ENCODE data around the gene HOXB4.
A peak's percentile ranks its signal among the peaks of the same experiment; 100 is the strongest.

The HOXB4 gene

DNA sequence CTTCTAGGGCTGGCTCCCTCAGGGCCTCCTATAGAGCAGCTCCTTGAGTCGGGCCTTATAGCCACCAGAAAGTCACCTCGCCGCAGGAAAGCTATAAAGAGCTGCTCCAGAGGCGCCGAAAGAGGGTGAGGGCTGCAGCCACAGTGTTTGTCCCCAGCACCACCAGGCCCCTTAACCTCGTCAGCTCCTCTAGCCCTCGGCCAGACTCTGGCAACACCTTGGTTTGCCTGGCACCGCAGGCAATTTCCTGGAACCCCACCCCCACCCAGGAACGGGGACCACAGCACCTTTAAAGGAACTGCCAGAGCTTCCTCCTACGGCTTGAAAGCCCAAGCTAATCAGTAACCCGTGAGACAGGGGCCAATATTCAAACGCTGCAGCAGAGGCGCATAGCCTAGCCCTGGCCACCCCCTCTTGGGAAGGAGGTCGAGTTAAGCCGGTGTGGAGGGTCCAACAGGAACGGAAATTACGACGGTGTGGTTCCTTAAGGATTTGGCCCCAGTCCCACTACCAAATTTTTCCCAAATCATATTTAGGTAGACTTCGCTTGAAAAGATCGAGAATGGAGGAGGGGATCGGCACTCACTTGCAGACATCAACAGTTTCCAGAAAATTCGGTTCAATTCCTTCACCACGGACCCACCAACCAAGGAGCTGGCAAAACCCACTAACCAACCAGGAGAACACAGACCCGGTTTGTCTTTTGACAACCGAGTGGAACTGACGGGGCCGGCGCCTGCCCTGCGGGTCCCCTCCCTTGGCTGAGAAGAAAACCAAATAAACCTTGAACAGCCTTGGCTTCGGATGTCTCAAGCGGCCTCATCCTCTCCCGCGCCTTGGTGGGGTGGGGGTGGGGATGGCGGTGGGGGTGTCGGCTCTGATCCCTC, 23.6 kb upstream of the HOXB4 start:
- no peak for DNase-seq (ENCODE audit: low read depth)

DNA sequence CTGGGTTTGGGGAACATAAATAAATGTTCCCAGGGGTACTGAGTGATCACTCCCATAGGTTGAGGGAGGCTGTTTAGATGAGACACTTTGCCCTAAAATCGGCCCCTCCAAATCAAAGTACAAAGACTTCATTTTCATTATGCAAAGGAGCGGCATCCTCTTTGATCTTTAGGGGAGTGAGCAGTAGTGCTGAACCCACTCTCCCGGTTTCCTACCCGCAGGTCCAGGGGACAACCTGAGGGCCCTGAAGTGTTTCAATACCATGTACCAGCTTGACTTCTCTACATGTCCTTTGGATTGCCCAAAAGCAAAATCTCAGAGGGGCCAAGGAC, 23.0 kb upstream of the HOXB4 start:
- no peak for DNase-seq (ENCODE audit: low read depth)

DNA sequence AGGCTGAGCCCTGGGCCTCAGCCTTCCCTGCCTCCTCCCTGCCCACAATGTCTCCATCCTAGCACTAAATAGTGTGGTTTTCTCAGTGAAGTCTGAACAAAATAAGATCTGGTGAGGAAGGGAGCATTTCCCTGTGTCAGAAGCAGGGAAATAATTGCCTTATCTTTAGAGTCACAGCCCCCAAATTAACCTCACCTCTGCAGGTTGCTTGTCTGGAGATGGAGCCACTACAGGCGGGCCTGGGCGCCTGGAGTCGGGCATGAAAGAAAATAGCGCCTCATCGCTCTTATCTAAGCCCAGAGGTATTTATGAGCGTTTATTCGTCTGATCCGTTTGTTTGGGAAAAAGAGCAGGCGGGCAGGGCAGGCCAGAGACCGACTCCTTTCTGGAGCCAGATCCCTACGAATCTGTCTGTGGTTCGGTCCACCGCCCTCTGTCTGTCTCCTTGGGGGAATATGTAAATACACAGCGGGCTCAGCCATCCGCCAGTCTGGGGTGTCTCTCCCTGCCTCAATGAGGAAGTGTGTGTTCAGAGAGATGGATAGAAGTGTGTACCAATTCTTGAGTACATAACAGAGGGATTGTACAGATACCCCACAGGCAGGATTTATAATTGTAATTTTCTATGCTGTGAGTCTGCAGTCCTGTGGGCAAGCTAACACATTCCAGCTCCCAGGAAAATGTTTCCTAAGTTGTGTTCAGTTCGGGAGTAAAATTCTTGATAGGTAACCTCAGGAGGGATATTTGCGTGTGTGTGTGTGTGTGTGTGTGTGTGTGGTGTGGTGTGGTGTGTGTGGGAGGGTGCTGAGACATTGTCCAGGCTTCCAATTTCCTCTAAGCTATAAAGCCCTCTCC, 22.3 kb upstream of the HOXB4 start:
- DNase-seq (ENCODE audit: low read depth), result peak; percentile 23

DNA sequence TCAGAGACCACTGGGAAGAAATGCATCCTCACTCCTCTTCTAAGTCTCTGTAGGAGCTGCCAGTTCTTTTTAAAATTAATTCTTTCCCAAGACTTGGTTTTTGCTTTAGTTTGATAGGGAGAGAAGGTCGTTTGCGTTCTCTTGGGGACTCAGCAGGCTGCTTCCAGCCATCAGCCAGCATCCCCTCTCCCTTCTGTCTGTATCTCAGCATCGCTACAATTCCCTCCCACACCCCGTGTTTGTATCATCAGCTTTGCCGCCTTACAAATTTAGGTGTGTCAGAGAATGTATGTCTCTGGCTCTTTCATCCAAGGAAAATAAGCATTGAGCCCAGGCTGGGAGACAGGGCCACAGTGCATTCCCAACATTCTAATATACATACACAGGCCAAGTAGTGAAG, 21.2 kb upstream of the HOXB4 start:
- DNase-seq (ENCODE audit: low read depth), result no peak

DNA sequence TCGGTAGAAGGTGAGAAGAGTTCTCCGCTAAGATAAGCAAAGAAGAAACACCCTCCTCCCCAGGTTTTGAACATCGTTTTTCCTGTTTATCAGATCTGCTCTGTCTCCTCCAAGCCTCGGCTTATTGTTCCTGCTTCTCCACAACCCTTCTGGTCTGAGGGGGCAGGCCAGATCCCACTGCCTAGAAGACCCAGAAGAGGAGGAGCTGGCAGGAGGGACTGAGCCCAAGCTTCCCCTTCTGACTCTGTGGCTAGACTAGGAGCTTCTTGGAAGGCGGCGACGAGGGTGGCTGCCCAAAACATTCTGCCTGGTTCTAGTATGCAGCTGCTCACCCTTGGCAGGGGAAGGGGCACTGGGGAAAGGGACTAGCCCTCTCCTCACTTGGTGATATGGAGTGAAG, 20.6 kb upstream of the HOXB4 start:
- DNase-seq (ENCODE audit: low read depth), result peak; percentile 16

DNA sequence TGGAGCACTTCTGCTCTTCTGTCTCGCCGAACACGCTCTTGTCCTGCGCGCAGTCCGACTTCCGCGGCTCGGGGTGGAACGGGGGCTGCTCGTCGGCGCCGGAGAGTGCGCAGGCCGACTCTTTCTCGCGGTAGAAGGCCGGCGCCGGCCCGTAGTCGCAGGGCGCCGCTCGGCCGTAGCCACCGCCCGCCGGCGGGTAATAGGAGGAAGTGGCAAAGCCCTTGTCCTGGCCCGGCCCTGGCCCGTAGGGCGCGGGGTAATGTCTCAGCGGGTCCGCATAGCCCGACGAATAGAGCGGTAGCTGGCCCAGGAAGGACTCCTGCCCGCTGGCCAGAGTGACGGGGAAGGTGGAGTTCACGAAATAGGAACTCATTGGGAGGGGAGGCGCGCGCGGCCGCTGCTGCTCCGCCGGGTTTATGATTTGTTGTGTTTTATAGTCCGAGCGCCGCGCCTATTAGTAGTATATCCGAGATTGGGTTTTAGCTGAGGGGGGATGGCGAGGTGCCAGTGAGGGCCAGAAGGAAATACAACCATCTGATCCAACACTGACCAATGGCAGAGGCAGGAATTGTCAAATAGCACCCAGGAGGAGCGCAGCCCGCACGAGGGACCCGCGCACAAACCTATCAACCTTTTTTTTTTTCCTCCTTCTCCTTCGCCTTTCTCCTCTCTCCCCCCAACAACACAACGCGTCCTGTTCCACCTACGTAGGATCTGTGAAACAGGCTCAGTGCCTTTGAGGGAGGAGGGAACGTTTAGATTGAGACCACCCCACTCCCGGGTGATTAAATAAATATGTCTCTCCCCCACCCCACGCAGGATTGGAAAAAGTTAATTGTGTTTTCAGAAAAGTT, 19.9 kb upstream of the HOXB4 start:
- peak; percentile 91 for DNase-seq (ENCODE audit: low read depth)

DNA sequence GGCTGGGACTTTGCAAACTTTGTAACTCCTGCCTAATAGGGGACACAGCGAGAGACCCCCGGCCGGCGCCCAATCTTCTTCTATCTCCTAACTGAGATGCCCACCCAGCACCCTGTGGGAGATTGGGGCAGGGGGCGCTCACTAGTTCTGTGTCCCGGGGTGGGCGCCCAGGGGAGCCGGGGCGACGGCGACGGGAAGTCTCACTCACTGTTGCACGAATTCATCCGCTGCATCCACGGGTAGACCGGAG, 19.3 kb upstream of the HOXB4 start:
- DNase-seq (ENCODE audit: low read depth), result no peak

DNA sequence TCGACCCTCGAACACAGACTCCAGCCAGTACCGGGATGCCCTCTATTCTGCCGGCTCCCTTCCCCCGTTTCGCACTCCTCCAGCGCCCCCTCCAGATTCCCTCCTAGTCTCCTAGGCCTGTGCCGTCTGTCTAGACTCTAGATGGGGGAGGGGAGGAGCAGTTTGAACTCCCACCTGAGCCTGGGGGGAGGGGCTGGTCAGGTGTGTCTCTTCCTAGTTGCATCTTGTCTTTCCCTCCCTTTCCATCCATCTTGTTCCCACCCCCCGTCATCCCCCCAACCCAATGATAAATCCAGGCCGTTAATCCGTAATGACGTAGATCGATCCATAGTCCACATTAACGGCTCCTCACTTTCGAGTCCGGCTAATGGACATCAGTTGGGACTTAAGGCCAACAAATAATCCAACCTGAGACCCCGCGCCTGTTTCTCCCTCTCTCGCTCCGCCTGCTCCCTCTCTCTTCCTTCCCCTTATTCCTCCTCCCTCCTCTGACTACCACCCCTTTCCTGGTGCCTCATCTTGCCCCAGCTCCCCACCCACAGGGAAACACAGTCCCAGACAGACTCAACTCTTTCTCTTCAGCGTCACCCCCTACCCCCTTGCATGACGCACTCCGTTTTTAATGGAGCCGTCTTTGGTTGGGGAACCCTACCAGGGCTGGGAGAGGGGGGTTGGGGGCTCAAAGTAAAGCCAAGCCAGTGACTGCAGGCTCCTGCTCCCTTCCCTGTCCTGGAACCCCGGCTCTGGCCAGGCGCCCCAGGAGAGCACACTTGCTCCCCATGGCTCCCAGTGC, 18.8 kb upstream of the HOXB4 start:
- DNase-seq (ENCODE audit: low read depth), result no peak

DNA sequence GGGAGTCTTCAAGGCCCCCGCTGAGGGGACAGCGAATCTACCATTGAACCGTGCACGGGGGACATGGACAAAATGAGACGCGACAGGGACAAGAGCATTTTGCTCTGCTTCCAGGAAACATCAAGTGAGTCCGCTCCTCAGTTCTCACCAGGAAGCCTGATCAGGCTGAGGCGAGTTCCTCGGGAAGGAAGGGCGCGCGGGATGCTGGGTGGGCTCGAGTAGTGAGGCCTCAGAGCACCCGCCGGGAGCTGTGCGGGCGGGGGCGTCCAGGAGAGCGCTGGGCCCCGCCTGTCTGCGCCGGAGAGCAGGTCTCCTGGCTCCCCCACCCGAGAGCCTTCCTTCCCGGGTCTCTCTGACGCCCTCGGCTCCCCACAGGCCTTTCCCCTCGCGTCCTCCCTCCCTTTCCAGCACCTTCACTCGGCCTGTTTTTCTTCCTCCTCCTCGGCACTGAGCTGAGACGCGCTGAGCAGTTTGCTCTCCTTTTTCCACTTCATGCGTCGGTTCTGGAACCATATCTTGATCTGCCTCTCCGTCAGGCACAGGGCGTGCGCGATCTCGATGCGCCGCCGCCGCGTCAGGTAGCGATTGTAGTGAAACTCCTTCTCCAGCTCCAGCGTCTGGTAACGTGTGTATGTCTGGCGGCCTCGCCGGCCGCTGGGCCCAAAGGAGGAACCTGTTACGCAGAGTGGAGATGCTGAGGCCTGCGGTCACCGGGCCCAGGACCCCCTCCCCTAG, 18.0 kb upstream of the HOXB4 start:
- no peak for DNase-seq (ENCODE audit: low read depth)

DNA sequence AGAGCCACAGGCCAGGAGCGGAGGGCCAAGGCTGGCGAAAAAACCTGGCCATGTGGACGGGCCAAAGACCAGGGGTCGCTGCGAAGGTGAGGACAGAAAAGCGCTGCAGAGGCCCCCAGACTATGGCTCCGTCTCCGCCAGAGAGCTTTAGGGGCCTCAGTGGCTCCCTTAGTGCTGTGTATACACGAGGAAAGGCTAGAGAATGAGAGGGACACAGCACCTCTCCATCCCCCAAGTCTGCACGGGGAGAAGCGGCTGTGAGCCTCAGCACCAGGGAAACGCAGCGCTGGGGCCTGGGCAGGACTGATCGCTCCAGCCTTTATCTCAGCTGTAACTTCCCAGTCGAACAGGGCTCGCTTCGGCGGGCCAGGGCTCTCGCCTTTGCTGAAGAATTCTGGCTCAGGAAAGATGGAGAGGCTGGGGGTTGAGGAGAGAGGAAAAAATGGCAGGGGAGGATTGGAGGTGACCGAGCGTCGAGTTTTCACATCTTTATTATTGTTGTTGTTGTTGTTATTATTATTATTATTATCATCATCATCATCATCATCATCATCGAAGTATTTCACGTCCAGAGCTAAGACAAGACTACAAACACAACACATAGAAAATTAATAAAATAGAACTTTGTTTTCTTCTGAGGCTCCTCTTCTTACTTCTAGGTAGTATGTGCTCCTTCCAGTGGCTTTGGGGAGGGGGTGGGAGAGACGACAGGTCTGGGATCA, 17.3 kb upstream of the HOXB4 start:
- no peak for DNase-seq (ENCODE audit: low read depth)

DNA sequence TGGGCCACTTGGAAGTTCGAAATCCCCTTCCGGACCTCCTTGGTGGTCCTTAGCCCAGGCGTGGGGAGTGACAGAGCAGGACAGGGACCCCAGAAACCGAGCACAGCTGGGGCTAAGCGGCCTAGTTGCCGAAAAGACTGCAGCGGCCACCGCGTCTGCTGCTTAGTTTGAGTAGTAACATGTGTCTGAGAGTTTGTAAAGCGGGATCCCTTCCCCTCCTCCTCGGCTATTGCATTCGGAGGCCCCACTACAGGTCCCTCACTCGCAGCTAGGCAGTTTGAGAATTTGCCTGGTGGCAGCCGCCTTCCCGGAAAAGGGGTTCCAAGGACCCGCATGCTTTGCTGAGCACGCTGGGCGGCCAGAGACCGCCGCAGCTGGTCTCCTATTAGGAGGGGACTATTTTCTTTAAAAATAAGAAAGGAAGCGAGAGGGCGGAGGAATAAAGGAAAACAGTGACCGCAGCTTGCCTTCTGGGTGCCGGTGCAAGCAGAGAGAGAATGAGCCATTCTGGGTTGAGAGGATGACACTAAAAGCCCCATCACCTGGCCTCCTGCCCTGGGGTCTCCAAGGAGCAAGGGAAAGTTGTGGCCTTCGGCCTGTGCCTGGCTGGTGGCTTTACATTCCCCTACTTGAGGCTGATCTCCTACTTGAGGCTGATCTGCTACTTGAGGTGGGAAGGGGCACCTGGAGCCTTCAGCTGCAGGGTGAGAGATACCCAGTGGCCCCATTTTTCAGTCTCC, 16.6 kb upstream of the HOXB4 start:
- no peak for DNase-seq (ENCODE audit: low read depth)

DNA sequence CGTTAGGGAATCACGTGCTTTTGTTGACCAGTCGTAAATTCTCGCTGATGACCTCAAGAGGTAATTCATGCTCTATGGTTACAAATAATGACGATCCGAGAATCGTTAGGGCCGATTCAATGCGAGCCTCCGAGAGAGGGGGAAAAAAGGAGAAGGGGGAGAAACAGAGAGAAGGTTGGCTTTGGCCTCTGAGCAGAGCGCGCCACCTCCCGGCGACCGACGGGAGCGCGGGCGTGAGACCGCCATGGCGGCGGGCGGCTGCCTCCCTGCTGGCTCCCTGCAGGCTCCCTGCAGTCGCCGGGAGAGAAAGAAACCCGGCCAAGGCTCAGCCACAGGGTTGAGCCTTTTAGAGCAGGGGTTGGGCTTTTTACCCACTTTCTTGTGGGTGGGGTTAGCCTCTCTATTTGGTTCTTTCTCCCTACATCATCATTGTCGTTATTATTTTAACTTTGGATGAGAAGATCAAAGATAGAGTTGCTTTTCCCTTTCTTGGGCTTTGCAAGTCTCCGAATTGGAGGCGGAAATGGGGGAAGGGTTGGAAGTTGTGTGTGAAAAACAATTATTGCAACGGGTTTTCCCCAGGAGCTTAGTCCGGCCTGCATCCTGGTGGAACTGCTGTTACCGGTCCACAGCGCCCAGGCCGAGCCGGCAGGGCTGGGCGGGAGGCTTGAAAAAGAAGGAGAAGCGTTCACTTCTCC, 15.8 kb upstream of the HOXB4 start:
- DNase-seq (ENCODE audit: low read depth), result peak; percentile 92

DNA sequence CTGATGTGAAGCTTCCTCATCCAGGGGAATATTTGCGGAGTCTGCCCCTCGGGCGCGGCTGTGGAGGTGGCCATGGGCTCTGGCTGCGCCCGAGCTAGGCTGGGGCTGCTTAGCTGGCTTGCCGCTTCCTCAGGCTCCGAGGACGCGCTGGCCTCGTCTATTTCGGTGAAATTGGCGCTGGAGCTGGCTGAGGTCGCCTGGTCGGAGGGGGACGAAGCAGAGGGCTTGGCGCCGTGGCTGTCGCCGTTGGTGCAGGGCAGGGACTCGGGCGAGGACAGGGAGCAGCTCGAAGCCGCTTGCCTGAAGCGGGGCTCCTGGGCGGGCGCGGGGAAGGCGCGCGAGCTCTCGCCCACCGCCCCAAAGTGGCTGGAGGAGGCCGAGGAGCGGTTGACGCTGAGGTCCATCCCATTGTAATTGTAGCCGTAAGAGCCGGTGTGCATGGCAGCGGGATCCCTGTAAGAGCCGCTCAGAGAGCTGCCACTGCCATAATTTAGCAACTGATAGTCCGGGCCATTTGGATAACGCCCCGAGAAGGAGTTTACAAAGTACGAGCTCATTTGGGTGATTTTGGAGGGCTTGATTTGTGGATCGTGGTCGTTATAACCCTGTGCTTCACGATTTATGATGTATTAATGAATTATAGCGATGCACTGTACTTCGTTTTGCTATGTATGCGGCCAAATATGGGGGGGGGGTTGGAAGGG, 15.1 kb upstream of the HOXB4 start, which contains the start of gene HOXB5:
Gene HOXB5, minus strand, starts transcription at position 654 of the 704 bp plus-strand sequence. Its CDS starts 97 bp downstream, at position 557.
- no peak for DNase-seq (ENCODE audit: low read depth)

DNA sequence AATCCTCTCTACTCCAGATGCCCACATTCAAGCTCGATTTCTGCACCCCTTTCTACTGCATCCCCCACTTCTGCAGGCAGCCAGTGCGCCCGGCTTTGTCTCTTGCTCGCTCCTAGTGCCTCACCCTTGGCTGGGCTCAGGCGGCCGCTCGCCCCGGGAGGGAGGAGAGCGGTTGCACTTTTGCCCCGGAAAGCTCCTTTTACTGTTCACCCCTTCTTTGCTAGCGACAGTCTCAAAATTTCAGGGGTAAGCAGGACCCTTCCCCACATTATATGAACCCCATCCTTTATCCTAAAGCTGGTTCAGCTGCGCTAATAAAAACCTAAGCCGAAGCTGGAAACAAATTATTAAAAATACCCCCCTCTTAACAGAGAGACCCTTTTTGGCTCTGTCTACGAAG, 14.4 kb upstream of the HOXB4 start:
- DNase-seq (ENCODE audit: low read depth), result no peak

DNA sequence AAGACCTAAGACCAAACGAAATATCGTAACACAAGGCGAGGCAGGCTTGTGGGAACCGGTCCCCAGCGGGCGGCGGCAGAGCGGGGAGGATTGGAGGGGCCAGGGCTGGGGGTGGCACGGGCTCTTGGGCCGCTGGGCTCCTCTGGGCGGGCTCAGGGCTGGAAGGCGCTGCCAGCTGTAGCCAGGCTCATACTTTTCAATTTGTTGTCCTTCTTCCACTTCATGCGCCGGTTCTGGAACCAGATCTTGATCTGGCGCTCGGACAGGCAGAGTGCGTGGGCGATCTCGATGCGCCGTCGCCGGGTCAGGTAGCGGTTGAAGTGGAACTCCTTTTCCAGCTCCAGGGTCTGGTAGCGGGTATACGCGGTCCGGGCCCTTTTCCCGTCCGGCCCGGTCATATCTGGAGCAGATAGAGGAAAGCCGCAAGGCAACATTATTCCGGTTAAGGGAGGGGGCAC, 13.9 kb upstream of the HOXB4 start:
- no peak for DNase-seq (ENCODE audit: low read depth)

DNA sequence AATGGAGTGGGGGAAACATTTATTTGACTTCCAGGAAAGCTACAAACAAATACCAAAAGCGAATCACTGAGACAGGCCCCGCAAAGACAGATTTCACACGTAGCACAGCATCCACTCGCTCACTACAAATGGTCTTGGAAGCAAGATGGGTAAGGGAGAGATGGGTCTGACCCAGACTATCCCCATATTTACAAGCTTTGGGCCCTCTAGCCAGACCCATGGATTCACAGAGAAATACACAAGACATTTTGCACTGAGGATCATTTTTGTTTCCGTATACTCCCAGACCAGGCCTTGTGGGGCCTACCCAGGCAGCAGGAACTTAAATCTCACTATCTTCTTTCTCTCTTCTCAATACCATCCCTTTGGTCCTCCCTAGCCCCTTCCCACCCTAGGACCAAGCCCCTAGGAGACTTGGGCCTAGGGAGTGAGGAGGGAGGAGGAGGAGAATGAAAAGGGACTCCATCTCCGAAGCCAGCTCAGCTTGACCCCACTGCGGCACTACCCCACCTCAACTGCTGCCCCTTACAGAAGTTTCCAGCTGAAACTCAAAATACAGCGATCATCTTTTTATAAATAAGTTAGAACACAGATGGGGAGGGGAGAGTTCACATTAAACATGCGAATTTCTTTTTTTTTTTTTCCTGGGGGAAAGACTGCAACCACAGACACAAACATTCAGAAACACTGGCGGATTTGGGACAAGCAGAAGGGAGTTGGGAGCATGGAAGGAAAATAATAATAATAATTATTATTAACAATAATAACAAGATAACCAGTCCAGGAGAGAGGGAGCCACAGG, 13.3 kb upstream of the HOXB4 start:
- DNase-seq (ENCODE audit: low read depth), result no peak

DNA sequence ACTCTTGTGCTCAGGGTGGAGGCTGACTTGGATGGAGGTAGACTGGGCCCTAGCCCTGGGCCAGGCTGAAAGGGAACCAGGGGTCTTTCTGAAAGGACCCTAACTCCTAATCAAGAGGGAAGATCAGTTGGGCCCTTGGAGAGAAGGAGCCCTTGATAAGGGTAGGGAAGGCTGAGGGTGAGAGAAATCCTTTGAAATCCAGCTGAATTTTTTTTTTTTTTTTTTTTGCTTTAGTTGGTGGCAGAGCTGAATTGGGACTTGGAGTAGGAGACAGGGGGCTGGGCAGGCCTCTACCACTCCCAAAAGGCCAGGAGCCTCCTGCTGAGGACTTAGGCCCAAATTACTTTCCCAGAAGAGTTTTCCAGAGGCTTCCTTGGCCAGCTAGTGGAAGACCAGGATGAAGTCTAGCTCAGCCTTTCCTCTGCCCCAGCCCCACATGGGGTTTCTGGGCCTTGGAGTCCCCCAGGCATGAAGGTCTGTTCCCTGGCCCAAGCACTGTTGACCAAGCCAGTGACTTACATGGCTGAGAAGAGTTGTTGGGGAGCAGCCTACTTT, 12.5 kb upstream of the HOXB4 start:
- DNase-seq (ENCODE audit: low read depth), result no peak

Data from GM04504 (cell line).